ENCODE measurements around the gene MPG. TPM values are rescaled to one million over a fixed set of nuclear protein-coding genes. Genes with fewer than 3 reads are reported as not detected.

Gene MPG
- total RNA-seq, 1 experiment from 2014 or later: 41.1 TPM

DNA sequence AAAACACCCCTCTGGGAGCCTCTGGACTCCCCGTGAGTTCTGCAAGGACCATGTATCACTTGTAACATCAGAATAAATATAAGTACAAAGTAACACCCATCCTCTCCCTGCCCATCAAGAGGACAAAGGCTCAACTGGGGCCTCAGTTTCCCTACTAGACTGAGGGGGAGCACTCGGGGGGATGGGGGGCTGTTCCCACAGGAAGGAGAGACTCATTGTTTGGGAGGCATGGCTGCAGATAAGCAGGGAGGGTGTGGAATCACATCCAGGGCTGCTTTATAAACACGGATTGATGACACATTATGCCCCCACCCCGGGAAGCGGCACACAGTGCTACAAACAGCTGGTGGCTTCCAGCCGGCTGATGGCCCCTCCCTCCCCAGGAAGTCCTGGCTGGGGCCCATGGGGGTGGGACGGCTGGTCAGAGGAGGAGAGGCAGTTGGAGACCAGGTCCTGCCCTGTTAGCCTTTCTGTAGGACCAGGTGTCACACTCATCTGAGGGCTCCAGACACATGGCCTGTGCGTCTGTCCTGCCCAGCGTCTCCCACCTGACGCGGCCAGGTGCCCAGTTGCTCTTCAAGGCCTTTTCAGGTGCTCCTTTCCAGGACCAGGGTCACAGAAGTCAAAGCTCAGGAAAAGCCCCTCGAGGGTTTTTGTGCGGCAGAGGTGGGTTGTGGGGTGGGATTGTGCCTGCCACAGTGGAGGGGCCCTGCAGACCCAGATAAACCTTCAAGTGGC lies 1.3 kb upstream of the MPG start:
- H3K9me3 Mint-ChIP-seq (ENCODE audit: unreplicated experiment): no peaks in the 10 kb centered on the region
- peaks cover 19% of the 10 kb centered on the region for H3K36me3 Mint-ChIP-seq (ENCODE audit: insufficient read depth, unreplicated experiment)
- intact Hi-C loops (cut with micrococcal nuclease; ENCODE audit: unreplicated experiment): no loop called here
- peak overlapping the region; percentile 77 for H3K27ac Mint-ChIP-seq (ENCODE audit: unreplicated experiment)
- H3K4me1 Mint-ChIP-seq (ENCODE audit: low read depth, unreplicated experiment): peaks cover 7% of the 10 kb centered on the region
- peak overlapping the region; percentile 75 for H3K4me3 Mint-ChIP-seq (ENCODE audit: unreplicated experiment)
- ChIA-PET POLR2A (interaction anchor here (0.6 kb wide), 1 partner anchor 249 kb away, joined by 3 read pairs; no protein-coding TSS in a partner anchor), CTCF (interaction anchor here (0.6 to 2.0 kb wide), 4 partner anchors 11 to 106 kb away, joined by 3 to 11 read pairs (median 5); no protein-coding TSS in a partner anchor)
- peaks cover 28% of the 10 kb centered on the region for H3K4me1 ChIP-seq
- no peaks in the 10 kb centered on the region for H3K27me3 Mint-ChIP-seq (ENCODE audit: insufficient read depth, unreplicated experiment)
- TF ChIP-seq, protein P1, sequence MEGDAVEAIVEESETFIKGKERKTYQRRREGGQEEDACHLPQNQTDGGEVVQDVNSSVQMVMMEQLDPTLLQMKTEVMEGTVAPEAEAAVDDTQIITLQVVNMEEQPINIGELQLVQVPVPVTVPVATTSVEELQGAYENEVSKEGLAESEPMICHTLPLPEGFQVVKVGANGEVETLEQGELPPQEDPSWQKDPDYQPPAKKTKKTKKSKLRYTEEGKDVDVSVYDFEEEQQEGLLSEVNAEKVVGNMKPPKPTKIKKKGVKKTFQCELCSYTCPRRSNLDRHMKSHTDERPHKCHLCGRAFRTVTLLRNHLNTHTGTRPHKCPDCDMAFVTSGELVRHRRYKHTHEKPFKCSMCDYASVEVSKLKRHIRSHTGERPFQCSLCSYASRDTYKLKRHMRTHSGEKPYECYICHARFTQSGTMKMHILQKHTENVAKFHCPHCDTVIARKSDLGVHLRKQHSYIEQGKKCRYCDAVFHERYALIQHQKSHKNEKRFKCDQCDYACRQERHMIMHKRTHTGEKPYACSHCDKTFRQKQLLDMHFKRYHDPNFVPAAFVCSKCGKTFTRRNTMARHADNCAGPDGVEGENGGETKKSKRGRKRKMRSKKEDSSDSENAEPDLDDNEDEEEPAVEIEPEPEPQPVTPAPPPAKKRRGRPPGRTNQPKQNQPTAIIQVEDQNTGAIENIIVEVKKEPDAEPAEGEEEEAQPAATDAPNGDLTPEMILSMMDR (IDR thresholded peaks at IDR 0.05; ENCODE audit: insufficient read depth in 1 of 2, low read depth in 1 of 2, low read length in 1 of 2, severe bottlenecking in 1 of 2, unreplicated experiment in 1 of 2): no peak
- no peaks in the 10 kb centered on the region for H3K9me3 ChIP-seq
- no peaks in the 10 kb centered on the region; the same call in none of the 2 replicates for H3K36me3 ChIP-seq (ENCODE audit: control insufficient read depth, insufficient read depth, low read length)
- no peak for DNase-seq
- no TSS peak for BruUV-seq (replicated peaks)
- peak overlapping the region; percentile 84 for H3K4me3 ChIP-seq (ENCODE audit: low read depth, low read length)
- no peaks in the 10 kb centered on the region for H3K27me3 ChIP-seq (replicated peaks; ENCODE audit: control insufficient read depth, insufficient read depth, low read length)

DNA sequence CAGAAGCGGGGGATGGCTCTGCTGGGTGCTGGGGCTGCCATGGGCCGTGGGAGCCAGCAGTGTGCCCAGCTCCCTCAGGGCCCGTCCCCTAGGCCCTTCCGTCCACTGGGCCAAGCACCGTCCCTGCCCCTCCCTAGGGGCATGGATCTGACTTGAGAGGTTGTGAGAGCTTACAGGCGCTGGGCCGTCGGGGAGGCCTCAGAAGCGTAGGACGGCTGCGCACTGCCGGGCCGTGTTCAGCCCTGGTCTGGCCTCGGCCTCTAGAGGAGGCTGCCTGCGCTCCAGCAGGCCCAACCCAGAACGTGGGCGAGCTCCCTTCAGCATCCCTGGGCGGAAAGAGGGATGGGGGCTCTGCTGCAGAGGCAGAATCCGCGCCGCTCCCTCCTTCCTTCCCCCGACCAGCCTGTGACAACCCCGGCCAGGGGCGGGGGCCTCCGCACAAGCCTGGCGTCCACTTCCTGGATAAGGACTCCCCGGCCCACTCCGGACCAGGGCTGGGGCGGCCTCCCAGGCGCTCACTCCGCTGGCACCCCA lies 685 bp upstream of the MPG start:
- Histone ChIP-seq H3K27me3 (replicated peaks; ENCODE audit: control insufficient read depth, insufficient read depth, low read length) (no peaks in the 10 kb centered on the region), H3K36me3 (ENCODE audit: control insufficient read depth, insufficient read depth, low read length) (no peaks in the 10 kb centered on the region; the same call in none of the 2 replicates), H3K4me3 (ENCODE audit: low read depth, low read length) (peak overlapping the region; percentile 84), H3K4me1 (peaks cover 28% of the 10 kb centered on the region), H3K9me3 (no peaks in the 10 kb centered on the region)
- intact Hi-C loops (cut with micrococcal nuclease; ENCODE audit: unreplicated experiment): no loop called here
- H3K9me3 Mint-ChIP-seq (ENCODE audit: unreplicated experiment): no peaks in the 10 kb centered on the region
- H3K27ac Mint-ChIP-seq (ENCODE audit: unreplicated experiment): no peak overlapping the region
- H3K36me3 Mint-ChIP-seq (ENCODE audit: insufficient read depth, unreplicated experiment): peaks cover 19% of the 10 kb centered on the region
- DNase-seq: peak; percentile 53 to 57
- POLR2A ChIA-PET: interaction anchor here (0.6 kb wide), 1 partner anchor 248 kb away, joined by 3 read pairs; no protein-coding TSS in a partner anchor
- TSS peak; percentile 54 for BruUV-seq (replicated peaks)
- H3K4me3 Mint-ChIP-seq (ENCODE audit: unreplicated experiment): peak overlapping the region; percentile 75
- H3K27me3 Mint-ChIP-seq (ENCODE audit: insufficient read depth, unreplicated experiment): no peaks in the 10 kb centered on the region
- peaks cover 7% of the 10 kb centered on the region for H3K4me1 Mint-ChIP-seq (ENCODE audit: low read depth, unreplicated experiment)
- CTCF ChIA-PET: interaction anchor here (0.6 to 2.0 kb wide), 4 partner anchors 12 to 106 kb away, joined by 3 to 11 read pairs (median 5); no protein-coding TSS in a partner anchor
- TF ChIP-seq, protein P1 (IDR thresholded peaks at IDR 0.05; ENCODE audit: insufficient read depth in 1 of 2, low read depth in 1 of 2, low read length in 1 of 2, severe bottlenecking in 1 of 2, unreplicated experiment in 1 of 2): no peak

DNA sequence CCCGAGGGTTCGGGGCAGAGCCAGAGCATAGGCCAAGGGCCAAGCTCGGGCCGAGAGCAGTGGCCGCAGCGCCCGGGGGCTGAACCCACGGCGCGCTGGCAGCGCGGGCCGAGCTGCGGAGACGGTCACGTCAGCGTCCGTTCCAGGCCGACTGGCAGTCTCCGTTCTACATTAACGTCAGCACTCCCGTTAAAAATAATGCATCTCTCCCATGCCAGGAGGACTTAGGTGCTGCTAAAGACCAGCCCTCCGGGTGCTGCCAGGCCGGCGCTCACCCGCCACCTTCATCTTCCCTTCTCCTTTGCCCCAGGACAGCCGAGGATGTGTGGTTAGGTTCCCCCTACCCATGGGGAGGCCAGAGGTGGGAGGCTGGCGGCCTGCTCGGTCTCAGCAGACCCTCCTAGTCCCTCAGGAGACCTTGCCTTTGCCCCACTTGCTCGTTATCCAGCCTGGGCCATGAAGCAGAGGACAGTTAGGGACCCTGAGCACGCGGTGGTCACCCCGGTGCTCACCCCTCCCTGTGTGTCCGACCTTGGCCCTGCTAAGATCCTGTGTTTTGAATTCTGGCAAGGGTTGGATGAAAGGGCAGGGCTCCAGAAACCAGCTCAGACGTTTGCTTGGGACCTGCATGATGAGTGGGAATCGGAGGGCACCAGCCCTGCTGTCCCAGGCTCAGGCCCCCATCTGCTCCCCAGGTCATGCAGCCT lies 572 bp downstream of the MPG start:
- Histone ChIP-seq H3K36me3 (ENCODE audit: control insufficient read depth, insufficient read depth, low read length) (no peaks in the 10 kb centered on the region; the same call in none of the 2 replicates), H3K9me3 (no peaks in the 10 kb centered on the region), H3K27me3 (replicated peaks; ENCODE audit: control insufficient read depth, insufficient read depth, low read length) (no peaks in the 10 kb centered on the region), H3K4me3 (ENCODE audit: low read depth, low read length) (peak overlapping the region; percentile 84), H3K4me1 (peaks cover 19% of the 10 kb centered on the region)
- H3K4me3 Mint-ChIP-seq (ENCODE audit: unreplicated experiment): peak overlapping the region; percentile 75
- no peaks in the 10 kb centered on the region for H3K9me3 Mint-ChIP-seq (ENCODE audit: unreplicated experiment)
- BruUV-seq (replicated peaks): TSS peak; percentile 24
- no peaks in the 10 kb centered on the region for H3K4me1 Mint-ChIP-seq (ENCODE audit: low read depth, unreplicated experiment)
- intact Hi-C loops (cut with micrococcal nuclease; ENCODE audit: unreplicated experiment): no loop called here
- H3K27me3 Mint-ChIP-seq (ENCODE audit: insufficient read depth, unreplicated experiment): no peaks in the 10 kb centered on the region
- TF ChIP-seq, protein P1 (IDR thresholded peaks at IDR 0.05; ENCODE audit: insufficient read depth in 1 of 2, low read depth in 1 of 2, low read length in 1 of 2, severe bottlenecking in 1 of 2, unreplicated experiment in 1 of 2): no peak
- peaks cover 24% of the 10 kb centered on the region for H3K36me3 Mint-ChIP-seq (ENCODE audit: insufficient read depth, unreplicated experiment)
- peak overlapping the region; percentile 66 for H3K27ac Mint-ChIP-seq (ENCODE audit: unreplicated experiment)
- ChIA-PET POLR2A (no interaction called here), CTCF (interaction anchor here (1.8 to 2.0 kb wide), 2 partner anchors 13 to 29 kb away, joined by 5 to 11 read pairs; no protein-coding TSS in a partner anchor)
- no peak for DNase-seq
